Transverse colon (tissue), 4 donors: ENCODE results near the gene CD2BP2. TPM values are rescaled to one million over a fixed set of nuclear protein-coding genes. Genes with fewer than 3 reads are reported as not detected.
A peak's percentile ranks its signal among the peaks of the same experiment; 100 is the strongest.
"Not testable (repeated sequence)": the region's sequence is repeated elsewhere in the genome, so short reads cannot be mapped to it uniquely, and the experiment has no call there.

ENCODE experiments used
- DNase-seq: peaks from one replicate; pipeline ENCODE4 v3.0.0-alpha.2; 2019
- H3K27ac ChIP-seq, 4 donors: fragments of 200-600 bp; sonication (generic); 2 replicates each; pipeline ENCODE4 v1.5.1; 2016 to 2018; ENCODE audit warnings: inconsistent platforms in 4 of 4
- H3K27me3 ChIP-seq: fragments of 200-600 bp; sonication (generic); 2 replicates; pipeline ENCODE4 v1.5.1; 2017; ENCODE audit warnings: inconsistent platforms
- H3K36me3 ChIP-seq, 4 donors: fragments of 200-600 bp; sonication (generic); 2 replicates each; pipeline ENCODE4 v1.5.1; 2017 to 2019; ENCODE audit warnings: inconsistent platforms in 4 of 4
- H3K4me1 ChIP-seq, 4 donors: fragments of 200-600 bp; sonication (generic); 2 replicates each; pipeline ENCODE4 v1.5.1; 2017 to 2020; ENCODE audit warnings: inconsistent platforms in 4 of 4
- H3K4me3 ChIP-seq, 4 donors: fragments of 200-600 bp; sonication (generic); 1 replicate in 1 of 4; 2 replicates in 3 of 4; pipeline versions ENCODE4 v1.5.1 to v1.6.1; 2017 to 2019; ENCODE audit warnings: inconsistent platforms in 4 of 4
- H3K9me3 ChIP-seq, 2 donors: fragments of 200-600 bp; sonication (generic); 2 replicates each; pipeline ENCODE4 v1.5.1; 2017 to 2019; ENCODE audit warnings: inconsistent platforms in 2 of 2
- EP300 ChIP-seq: sonication (generic); formaldehyde crosslinking; IDR thresholded peaks from one replicate; pipeline ENCODE4 v1.6.1; 2017; ENCODE audit warnings: antibody characterized with exemption, low read depth
- POLR2A ChIP-seq: fragments of 450-650 bp; IDR thresholded peaks from one replicate; pipeline ENCODE4 v1.6.1; 2016; ENCODE audit warnings: antibody characterized with exemption, mild to moderate bottlenecking, moderate library complexity
- POLR2AphosphoS5 ChIP-seq, 3 donors: sonication (generic); formaldehyde crosslinking; IDR thresholded peaks; one replicate each; pipeline ENCODE4 v1.6.1; 2016; ENCODE audit warnings: antibody characterized with exemption in 3 of 3
- WGBS, 2 donors: methylation state at CpG; one replicate each; pipeline ENCODE4 v1.1.5; 2018; ENCODE audit warnings: low coverage in 1 of 2; 5-methylcytosine and 5-hydroxymethylcytosine counted together
- in situ Hi-C, 4 donors: fragments of 200-750 bp; cut with MboI; loops; one replicate each; pipeline versions ENCODE4 v1.15.0 to v1.15.1; 2017; ENCODE audit warnings: low sequenced_read_pairs in 3 of 4, low pct_ligation_motif_present in 1 of 4, low pct_unique_long_range_greater_than_20kb in 1 of 4
- intact Hi-C: fragments of 100-400 bp; cut with DNase I; formaldehyde crosslinking; loops from one replicate; pipeline ENCODE4 v1.15.1; 2023; ENCODE audit warnings: low total_unique reads
- total RNA-seq, 4 donors: library from RNA; depleted of rRNA; stranded (reverse); fragments of >200 nt; gene quantifications; one replicate each; pipeline ENCODE4 v1.1.0, GENCODE V29; 2016
- TF ChIP-seq, protein P1 (sequence below), 5 experiments: fragments of 200-600 bp in 3 of 5; fragments of 450-650 bp in 2 of 5; sonication (generic) in 3 of 5; IDR thresholded peaks; 1 replicate in 2 of 5; 2 replicates in 3 of 5; pipeline ENCODE4 v1.5.1; 2016 to 2017; ENCODE audit warnings: antibody characterized with exemption in 5 of 5, inconsistent platforms in 3 of 5, mild to moderate bottlenecking in 2 of 5, moderate library complexity in 1 of 5

CD2BP2 gene
- total RNA-seq, 4 donors from 2014 or later, result 25.8 to 41.1 (median 33.0) TPM

DNA sequence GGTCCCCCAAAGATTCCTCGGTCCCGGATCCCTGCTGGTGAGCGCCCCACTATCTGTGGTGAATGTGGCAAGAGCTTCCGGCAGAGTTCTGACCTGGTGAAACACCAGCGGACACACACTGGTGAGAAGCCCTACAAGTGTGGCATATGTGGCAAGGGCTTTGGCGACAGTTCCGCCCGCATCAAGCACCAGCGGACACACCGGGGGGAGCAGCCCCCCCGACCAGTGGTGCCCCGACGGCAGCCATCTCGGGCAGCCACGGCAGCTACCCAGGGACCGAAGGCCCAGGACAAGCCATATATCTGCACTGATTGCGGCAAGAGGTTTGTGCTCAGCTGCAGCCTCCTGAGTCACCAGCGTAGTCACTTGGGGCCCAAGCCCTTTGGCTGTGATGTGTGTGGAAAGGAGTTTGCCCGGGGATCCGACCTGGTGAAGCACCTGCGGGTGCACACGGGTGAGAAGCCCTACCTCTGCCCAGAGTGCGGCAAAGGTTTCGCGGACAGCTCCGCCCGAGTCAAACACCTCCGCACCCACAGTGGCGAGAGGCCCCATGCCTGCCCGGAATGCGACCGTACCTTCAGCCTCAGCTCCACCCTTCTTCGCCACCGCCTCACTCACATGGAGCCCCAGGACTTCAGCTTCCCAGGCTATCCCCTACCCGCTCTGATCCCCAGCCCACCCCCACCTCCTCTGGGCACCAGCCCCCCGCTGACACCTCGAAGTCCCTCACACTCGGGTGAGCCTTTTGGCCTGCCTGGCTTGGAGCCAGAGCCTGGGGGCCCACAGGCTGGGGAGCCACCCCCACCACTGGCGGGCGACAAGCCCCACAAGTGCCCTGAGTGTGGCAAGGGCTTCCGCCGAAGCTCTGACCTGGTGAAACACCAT, 42.9 kb upstream of the CD2BP2 start:
- Histone ChIP-seq H3K36me3 (peaks cover 0 to 6% (median 0%) of the 10 kb centered on the region in 4 donors), H3K27ac (peak overlapping the region in 2 of 4 donors; percentile 80 to 87), H3K9me3 (no peaks in the 10 kb centered on the region), H3K4me1 (peaks cover 24 to 50% (median 26%) of the 10 kb centered on the region in 4 donors), H3K27me3 (no peaks in the 10 kb centered on the region), H3K4me3 (no peak overlapping the region)
- DNase-seq, result no peak
- 94% methylated on average over 39 of the region's 42 CpGs; no CpG with 5 or more reads in 1 of the 2 donors for WGBS, 2 donors
- in situ Hi-C loops, result no loop called here
- intact Hi-C loops, result no loop called here
- TF ChIP-seq POLR2AphosphoS5 (IDR thresholded peaks at IDR 0.05), result no peak
- TF ChIP-seq, protein P1, sequence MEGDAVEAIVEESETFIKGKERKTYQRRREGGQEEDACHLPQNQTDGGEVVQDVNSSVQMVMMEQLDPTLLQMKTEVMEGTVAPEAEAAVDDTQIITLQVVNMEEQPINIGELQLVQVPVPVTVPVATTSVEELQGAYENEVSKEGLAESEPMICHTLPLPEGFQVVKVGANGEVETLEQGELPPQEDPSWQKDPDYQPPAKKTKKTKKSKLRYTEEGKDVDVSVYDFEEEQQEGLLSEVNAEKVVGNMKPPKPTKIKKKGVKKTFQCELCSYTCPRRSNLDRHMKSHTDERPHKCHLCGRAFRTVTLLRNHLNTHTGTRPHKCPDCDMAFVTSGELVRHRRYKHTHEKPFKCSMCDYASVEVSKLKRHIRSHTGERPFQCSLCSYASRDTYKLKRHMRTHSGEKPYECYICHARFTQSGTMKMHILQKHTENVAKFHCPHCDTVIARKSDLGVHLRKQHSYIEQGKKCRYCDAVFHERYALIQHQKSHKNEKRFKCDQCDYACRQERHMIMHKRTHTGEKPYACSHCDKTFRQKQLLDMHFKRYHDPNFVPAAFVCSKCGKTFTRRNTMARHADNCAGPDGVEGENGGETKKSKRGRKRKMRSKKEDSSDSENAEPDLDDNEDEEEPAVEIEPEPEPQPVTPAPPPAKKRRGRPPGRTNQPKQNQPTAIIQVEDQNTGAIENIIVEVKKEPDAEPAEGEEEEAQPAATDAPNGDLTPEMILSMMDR (IDR thresholded peaks at IDR 0.05), result no peak

DNA sequence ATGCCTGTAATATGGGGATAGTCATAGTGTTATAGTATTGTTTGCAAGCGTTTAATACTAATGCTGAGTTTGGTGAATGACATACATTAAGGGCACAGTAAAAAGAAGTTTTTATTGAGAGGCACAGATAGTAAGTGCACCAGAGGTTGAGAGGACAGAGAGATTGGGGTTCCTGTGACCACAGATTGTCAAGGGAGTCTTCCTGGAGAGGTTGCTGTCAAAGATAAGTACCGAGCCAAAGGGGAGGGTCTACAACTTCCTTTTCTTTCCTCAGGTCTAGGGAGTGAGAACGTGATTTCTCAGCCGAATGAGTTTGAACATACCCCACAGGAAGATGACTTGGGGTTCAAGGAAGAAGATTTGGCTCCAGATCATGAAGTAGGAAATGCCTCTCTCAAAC, 41.9 kb upstream of the CD2BP2 start:
- H3K9me3 ChIP-seq, result no peaks in the 10 kb centered on the region
- in situ Hi-C loops, result no loop called here
- TF ChIP-seq POLR2AphosphoS5 (IDR thresholded peaks at IDR 0.05) (no peak), EP300 (no peak), POLR2A (no peak)
- TF ChIP-seq, protein P1 (IDR thresholded peaks at IDR 0.05), result no peak
- peaks cover 0 to 6% (median 0%) of the 10 kb centered on the region in 4 donors for H3K36me3 ChIP-seq
- H3K4me1 ChIP-seq, result peaks cover 24 to 50% (median 26%) of the 10 kb centered on the region in 4 donors
- H3K27me3 ChIP-seq, result no peaks in the 10 kb centered on the region
- DNase-seq, result no peak
- 70 to 85% methylated on average over 2 to 4 of the region's 4 CpGs for WGBS, 2 donors
- H3K27ac ChIP-seq, result no peak overlapping the region
- no peak overlapping the region for H3K4me3 ChIP-seq
- intact Hi-C loops, result no loop called here

DNA sequence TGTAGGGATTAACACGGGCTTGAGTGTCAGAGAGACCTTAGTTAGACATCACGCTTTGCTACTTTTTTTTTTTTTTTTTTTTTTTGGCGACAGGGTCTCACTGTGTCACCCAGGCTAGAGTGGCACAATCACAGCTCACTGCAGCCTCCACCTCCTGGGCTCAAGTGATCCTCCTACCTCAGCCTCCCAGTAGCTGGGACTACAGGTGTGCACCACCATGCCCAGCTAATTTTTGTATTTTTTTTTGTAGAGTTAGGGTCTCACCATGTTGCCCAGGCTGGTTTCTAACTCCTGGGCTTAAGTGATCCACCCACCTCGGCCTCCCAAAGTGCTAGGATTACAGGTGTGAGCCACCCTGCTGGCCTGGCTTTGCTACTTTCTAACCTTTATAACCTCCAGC, 41.5 kb upstream of the CD2BP2 start:
- Histone ChIP-seq H3K4me3 (peak overlapping the region in 1 of 4 donors; percentile 65), H3K27ac (peak overlapping the region in 1 of 4 donors; percentile 84), H3K4me1 (peaks cover 24 to 48% (median 26%) of the 10 kb centered on the region in 4 donors)
- DNase-seq, intact Hi-C loops, H3K36me3 ChIP-seq, H3K9me3 ChIP-seq, in situ Hi-C loops, H3K27me3 ChIP-seq: not testable (repeated sequence)
- WGBS, 2 donors, result 68 to 77% methylated on average over 3 to 4 of the region's 4 CpGs

DNA sequence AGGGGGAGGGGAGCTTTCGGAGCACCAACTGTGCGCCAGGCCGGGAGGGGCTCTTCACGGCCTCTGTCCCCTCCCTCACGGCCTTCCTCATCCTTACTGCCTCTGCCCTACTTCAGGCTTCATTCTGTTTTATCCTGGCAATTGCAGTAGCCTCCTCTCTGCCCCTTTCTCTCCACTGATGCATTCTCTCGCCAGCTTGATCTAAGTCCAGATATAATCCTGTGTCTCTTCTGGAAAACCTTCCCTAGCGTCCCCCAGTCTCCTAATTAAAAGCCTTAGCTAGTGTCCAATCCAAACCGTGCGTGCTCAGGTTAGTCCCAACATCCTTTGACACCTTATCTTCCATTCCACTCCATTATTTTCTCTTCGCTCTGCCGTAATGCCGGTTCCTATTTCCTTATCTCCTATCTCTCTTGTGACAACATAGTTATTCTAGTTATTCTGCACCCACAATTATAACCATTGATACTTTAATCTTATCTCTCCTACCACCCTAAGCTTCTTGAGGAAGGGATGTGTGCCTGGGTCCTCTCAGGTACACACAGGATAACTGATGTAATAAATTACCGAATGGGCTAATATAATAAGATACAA, 41.0 kb upstream of the CD2BP2 start:
- 14 to 23% methylated on average over 8 to 13 of the region's 13 CpGs for WGBS, 2 donors
- Histone ChIP-seq H3K27me3 (no peaks in the 10 kb centered on the region), H3K4me1 (peaks cover 22 to 42% (median 25%) of the 10 kb centered on the region in 4 donors), H3K4me3 (peak overlapping the region; percentile 58 to 90 (median 69)), H3K9me3 (no peaks in the 10 kb centered on the region), H3K27ac (peak overlapping the region; percentile 84 to 86 (median 86)), H3K36me3 (peaks cover 0 to 6% (median 0%) of the 10 kb centered on the region in 4 donors)
- no peak for DNase-seq
- intact Hi-C loops (no loop called here), in situ Hi-C loops (no loop called here)
- TF ChIP-seq EP300 (no peak), POLR2A (no peak), POLR2AphosphoS5 (IDR thresholded peaks at IDR 0.05) (no peak)
- TF ChIP-seq, protein P1 (IDR thresholded peaks at IDR 0.05), result no peak
